HUES64 (cell line): Measurements from ENCODE around the gene ZMYND8.

Experiments used
- H3K27ac ChIP-seq: 2 replicates; pipeline ENCODE4 v1.7.0; 2013; ENCODE audit warnings: low read depth, low read length, inconsistent platforms
- H3K27me3 ChIP-seq: 2 replicates; pipeline ENCODE4 v1.6.1; 2013; ENCODE audit warnings: mild to moderate bottlenecking, low read length; ENCODE audit not compliant: insufficient read depth
- H3K36me3 ChIP-seq: 2 replicates; pipeline ENCODE4 v1.6.1; 2013; ENCODE audit warnings: mild to moderate bottlenecking, low read length; ENCODE audit not compliant: insufficient read depth
- H3K4me1 ChIP-seq: 2 replicates; pipeline ENCODE4 v1.6.1; 2013; ENCODE audit warnings: mild to moderate bottlenecking, low read length, moderate library complexity; ENCODE audit not compliant: insufficient read depth
- H3K4me3 ChIP-seq: 2 replicates; pipeline ENCODE4 v1.5.1; 2013; ENCODE audit warnings: mild to moderate bottlenecking, low read length, moderate library complexity
- H3K9ac ChIP-seq: 2 replicates; pipeline ENCODE4 v1.6.1; 2013; ENCODE audit warnings: mild to moderate bottlenecking, low read depth, low read length
- H3K9me3 ChIP-seq: 2 replicates; pipeline ENCODE4 v1.6.1; 2013; ENCODE audit warnings: low read depth, low read length; ENCODE audit not compliant: insufficient read depth
- WGBS: fragments of 150-250, 120-280 bp; methylation state at CpG from one replicate; pipeline ENCODE4 v1.1.7; 2013; ENCODE audit warnings: missing lambda C conversion rate; 5-methylcytosine and 5-hydroxymethylcytosine counted together

ZMYND8 gene

DNA sequence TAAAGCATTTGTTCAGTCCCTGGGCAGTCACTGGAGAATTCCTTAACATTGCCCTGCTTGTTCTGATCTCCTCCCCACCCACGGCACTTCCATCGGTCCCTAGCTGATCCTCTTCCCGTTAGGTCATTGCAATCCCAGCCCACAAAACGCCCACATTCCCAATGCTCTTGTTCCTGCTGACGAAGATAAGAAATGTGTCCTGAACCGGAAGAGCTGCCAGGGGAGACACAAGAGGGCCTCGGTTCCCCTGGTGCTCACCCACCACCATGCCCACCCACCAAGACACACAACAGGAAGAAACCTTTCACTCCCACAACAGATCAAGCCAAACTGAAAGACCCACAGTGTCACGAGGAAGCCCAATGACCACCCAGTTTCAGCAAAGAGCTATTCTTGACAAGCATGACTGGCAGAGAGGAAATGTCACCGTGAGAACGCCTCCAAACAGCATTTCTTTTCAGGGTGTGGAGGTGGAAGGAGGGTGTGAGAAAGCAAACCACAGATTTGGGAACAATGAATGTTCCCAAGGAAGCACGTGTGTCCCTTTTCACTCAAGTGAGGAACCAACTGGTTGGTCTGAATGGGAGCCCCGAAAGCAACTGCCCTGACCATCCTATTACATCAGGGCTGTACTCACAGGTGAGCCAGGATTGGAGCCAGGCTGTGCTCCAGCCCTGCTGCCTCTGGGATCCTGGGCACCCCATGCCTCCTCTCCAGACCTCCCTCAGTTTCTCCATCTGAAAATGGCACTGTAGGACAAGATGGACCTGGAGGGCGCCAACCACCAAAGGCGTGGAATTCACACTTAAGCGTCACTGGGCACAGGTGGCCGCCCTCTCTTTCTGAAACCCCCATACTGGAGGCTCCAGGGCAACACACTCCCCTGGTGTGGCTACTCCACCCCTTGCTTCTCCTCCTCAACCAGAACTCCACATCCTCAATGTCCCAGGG is 97.5 kb downstream of the ZMYND8 start:
- 90% methylated on average over 16 of the region's 16 CpGs for WGBS
- H3K36me3 ChIP-seq: peaks cover 85% of the 10 kb centered on the region
- H3K4me1 ChIP-seq: no peaks in the 10 kb centered on the region
- 0 out of 2 replicates have a peak overlapping the region, but pooled peaks have one; percentile 6 for H3K27ac ChIP-seq
- no peak overlapping the region for H3K4me3 ChIP-seq
- H3K9ac ChIP-seq: no peak overlapping the region
- no peaks in the 10 kb centered on the region for H3K27me3 ChIP-seq
- no peaks in the 10 kb centered on the region for H3K9me3 ChIP-seq

DNA sequence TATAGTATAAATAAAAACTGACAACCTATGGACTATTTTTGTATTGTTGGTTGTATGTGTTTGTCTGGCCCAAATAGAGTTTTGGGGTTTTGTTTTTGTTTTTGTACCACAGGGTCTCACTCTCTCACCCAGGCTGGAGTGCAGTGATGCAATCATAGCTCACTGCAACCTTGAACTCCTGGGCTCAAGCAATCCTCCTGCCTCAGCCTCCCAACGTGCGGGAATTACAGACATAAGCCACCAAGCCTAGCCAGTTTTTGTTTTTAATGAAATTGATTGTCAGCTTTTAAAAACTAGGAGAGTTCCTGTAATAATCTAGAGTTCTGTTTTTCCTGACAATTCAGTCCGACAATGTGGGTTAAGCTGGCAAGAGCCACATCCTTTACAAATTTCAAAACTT is 98.7 kb downstream of the ZMYND8 start:
- no peaks in the 10 kb centered on the region for H3K4me1 ChIP-seq

DNA sequence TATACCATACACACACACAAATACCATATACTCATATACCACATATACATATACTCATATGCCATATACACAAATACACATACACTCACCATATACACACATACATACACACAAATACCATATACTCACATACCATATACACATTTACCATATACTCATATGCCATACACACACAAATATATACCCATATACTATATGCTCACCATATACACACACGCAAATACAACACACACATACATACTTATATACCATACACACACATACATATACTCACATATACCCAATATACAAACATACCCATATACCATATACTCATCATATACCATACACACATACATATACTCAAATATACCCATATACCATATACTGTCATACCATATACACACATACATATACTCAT is 99.2 kb downstream of the ZMYND8 start:
- H3K27me3 ChIP-seq: no peaks in the 10 kb centered on the region
- no peak overlapping the region for H3K9ac ChIP-seq
- no peaks in the 10 kb centered on the region for H3K9me3 ChIP-seq
- H3K36me3 ChIP-seq: peaks cover 84% of the 10 kb centered on the region
- no peak overlapping the region for H3K4me3 ChIP-seq
- WGBS: 95% methylated on average over 1 of the region's 1 CpG
- no peaks in the 10 kb centered on the region for H3K4me1 ChIP-seq
- H3K27ac ChIP-seq: no peak overlapping the region

More for the DNA sequence above, 98.7 kb downstream of the ZMYND8 start:
- Histone ChIP-seq H3K9ac (no peak overlapping the region), H3K36me3 (peaks cover 85% of the 10 kb centered on the region), H3K4me3 (no peak overlapping the region), H3K27me3 (no peaks in the 10 kb centered on the region), H3K27ac (no peak overlapping the region), H3K9me3 (no peaks in the 10 kb centered on the region)
- 97% methylated on average over 3 of the region's 3 CpGs for WGBS

DNA sequence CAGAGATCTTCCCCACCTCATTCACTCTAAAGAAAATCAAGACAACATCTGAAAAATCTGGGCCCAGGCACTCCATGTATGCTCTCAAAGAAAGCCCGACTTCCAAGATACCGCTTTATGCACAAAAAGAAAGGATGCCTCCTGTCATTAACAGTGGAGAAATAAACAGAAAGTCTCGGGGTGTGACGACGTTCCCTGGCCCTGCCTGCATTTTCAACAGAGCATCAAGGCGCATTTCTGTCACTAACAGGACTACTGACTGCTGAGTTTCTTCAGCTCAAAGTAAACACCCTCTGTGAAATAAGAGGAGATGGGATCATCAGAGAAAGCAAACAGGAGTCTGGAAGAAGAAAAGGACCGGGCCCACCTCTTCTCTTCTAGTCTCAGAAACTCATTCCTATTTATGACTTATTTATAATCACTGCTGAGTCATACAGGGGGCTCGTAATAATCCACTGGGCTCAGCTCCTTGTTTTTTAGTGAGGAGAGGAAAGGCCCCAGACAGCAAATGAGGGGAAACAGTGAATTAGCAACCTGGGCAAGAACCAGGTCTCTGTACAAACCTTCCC is 99.7 kb downstream of the ZMYND8 start:
- no peaks in the 10 kb centered on the region for H3K27me3 ChIP-seq
- no peaks in the 10 kb centered on the region for H3K9me3 ChIP-seq
- 97% methylated on average over 7 of the region's 8 CpGs for WGBS
- H3K36me3 ChIP-seq: peaks cover 83% of the 10 kb centered on the region
- H3K9ac ChIP-seq: no peak overlapping the region
- H3K4me3 ChIP-seq: no peak overlapping the region
- H3K27ac ChIP-seq: no peak overlapping the region
- no peaks in the 10 kb centered on the region for H3K4me1 ChIP-seq

DNA sequence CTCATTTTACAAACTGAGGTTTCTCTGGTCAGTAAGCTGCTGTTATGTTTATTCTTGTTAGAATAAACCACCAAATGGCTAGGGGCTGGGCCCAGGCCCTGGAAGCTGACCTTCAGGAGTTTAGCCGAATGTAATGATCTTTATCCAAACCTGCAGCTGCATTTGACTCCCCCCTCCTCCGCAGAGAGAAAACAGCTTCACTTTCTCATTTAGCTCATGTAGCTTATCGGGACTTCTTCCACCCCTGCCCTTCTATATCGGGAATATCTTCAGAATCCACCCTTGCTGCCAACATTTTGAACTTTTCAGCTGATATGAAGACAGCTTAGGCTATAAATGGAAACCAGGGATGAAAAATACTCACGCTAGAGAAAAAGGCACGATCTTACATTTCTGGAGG is 102.6 kb downstream of the ZMYND8 start:
- peaks cover 82% of the 10 kb centered on the region for H3K36me3 ChIP-seq
- no peaks in the 10 kb centered on the region for H3K9me3 ChIP-seq
- no peak overlapping the region for H3K9ac ChIP-seq
- no peak overlapping the region for H3K27ac ChIP-seq
- H3K4me3 ChIP-seq: no peak overlapping the region
- H3K4me1 ChIP-seq: no peaks in the 10 kb centered on the region
- no peaks in the 10 kb centered on the region for H3K27me3 ChIP-seq
- WGBS: 96% methylated on average over 6 of the region's 6 CpGs

DNA sequence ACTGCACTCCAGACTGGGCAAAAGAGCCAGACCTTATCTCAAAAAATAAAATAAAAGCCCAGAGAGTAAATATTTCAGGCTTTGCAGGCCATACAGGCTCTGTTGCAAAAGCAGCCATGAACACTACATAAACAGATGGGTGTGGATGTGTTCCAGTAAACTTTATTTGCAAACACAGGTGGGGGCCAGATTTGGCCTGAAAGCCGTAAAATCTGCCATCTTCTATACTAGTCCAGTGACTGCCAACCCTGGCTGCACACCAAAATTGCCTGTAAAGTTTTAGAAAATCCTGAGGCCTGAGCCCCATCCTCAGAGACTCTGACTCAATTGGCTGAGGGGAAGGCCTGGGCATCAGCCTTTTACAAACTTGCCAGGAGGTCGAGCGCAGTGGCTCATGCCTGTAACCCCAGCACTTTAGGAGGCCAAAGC is 103.6 kb downstream of the ZMYND8 start:
- Histone ChIP-seq H3K27me3 (no peaks in the 10 kb centered on the region), H3K36me3 (peaks cover 82% of the 10 kb centered on the region), H3K4me1 (no peaks in the 10 kb centered on the region), H3K9me3 (no peaks in the 10 kb centered on the region), H3K4me3 (no peak overlapping the region), H3K27ac (no peak overlapping the region), H3K9ac (no peak overlapping the region)
- WGBS: 95% methylated on average over 3 of the region's 3 CpGs

DNA sequence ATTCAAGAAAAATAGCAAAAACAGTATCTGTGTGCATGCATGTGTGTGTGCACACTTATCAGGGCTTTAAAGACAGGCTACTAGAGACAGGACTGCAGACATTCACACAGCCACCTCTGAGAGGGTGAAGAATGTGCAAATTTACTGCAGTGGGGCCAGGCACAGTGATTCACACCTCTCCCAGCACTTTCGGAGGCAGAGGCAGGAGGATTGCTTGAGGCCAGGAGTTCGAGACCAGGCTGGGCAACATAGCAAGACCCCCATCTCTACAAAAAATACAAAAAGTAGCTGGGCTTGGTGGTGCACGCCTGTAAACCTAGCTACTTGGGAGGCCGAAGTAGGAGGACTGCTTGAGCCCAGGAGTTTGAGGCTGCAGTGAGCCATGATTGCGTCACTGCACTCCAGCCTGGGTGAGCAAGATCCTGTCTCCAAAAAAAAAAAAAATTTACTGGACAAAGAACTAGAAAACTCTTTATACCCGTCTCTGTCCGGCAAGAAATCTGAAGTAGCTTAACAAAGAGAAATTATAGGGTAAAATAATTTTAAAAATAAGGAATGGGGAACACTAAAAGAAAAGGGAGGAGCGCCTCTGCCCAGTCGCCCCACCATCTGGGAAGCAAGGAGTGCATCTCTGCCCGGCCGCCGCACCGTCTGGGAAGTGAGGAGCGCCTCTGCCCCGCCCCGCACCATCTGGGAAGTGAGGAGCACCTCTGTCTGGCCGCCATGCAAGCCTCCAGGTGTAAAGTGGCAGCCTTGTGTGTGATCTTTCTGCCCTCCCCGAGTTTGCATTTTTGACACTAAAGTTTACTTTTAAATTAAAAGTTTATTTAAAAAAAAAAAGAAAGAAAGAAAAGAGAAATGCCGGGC is 105.1 kb downstream of the ZMYND8 start:
- 96% methylated on average over 18 of the region's 19 CpGs for WGBS
- Histone ChIP-seq H3K4me3 (no peak overlapping the region), H3K9me3 (no peaks in the 10 kb centered on the region), H3K27me3 (no peaks in the 10 kb centered on the region), H3K36me3 (peaks cover 82% of the 10 kb centered on the region), H3K27ac (no peak overlapping the region), H3K4me1 (no peaks in the 10 kb centered on the region), H3K9ac (no peak overlapping the region)

DNA sequence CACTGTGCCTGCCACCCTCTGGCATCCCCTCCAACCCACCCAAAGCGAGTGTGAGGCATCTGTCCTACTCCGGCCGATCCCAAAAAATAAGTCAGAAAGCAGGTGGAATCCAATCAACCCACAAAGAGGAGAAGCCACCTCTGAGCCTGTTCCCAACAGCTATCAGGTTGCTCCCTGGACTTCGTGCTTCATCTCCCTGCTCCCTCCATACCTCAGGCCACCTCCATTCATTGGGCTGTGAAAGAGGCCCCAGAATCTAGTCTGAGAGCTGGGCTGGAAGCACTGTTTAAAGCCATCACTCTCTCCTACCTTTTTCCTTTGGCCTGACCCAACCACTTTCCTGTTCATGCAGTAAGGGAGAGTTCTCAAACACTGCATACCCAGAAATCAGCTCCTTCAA is 106.1 kb downstream of the ZMYND8 start:
- peaks cover 92% of the 10 kb centered on the region for H3K36me3 ChIP-seq

DNA sequence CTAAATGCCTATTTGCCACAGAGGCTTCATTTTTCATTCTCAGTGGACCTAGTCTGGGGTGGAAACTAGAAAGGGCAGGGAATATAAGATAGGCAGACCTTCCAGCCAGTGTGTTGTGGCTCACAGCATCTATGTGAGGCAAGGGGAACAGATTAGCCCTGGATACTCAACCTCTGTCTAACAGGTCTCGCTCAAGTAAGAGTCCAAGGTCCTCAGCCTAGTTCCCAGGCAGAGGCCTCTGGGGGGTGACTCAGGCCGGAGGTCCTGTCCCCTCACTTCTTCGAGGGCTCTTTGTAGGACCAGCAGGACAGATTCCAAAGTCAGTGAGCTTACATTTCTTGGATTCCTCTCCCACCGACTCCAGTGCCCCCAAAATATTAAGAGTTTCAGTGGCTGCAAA is 106.6 kb downstream of the ZMYND8 start:
- no peaks in the 10 kb centered on the region for H3K9me3 ChIP-seq
- no peak overlapping the region for H3K9ac ChIP-seq
- no peak overlapping the region for H3K27ac ChIP-seq
- H3K4me1 ChIP-seq: no peaks in the 10 kb centered on the region
- no peak overlapping the region for H3K4me3 ChIP-seq
- no peaks in the 10 kb centered on the region for H3K27me3 ChIP-seq
- WGBS: 96% methylated on average over 4 of the region's 4 CpGs
- peaks cover 92% of the 10 kb centered on the region for H3K36me3 ChIP-seq

More for the DNA sequence above, 106.1 kb downstream of the ZMYND8 start:
- Histone ChIP-seq H3K9me3 (no peaks in the 10 kb centered on the region), H3K4me3 (no peak overlapping the region), H3K27me3 (no peaks in the 10 kb centered on the region), H3K27ac (no peak overlapping the region), H3K9ac (no peak overlapping the region), H3K4me1 (no peaks in the 10 kb centered on the region)
- WGBS: 95% methylated on average over 4 of the region's 4 CpGs

DNA sequence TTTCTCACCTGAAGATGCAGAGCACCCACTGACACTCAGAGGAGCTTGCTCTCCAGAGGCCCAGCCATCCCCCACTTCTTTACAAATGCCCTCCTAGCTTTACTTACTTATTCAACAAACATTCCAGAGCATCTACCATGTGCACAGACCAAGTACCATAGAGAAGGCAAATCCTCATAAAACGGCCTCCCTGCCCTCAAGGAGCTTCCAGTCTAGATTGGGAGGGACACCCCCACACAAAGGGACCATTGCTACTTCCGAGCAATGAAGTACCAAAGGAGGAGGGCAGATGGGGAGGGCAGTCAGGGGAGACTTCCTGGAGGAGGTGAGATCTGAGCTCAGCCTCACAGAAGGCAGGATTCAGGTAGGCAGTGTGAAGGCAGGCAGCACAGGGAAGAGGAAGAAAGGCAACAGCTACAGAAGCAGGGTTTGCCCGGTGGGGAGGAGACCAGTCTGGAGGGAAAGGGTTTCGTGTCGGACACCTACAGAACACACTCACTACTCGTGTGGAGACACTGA is 108.0 kb downstream of the ZMYND8 start:
- 98% methylated on average over 6 of the region's 6 CpGs for WGBS
- H3K27ac ChIP-seq: no peak overlapping the region
- no peaks in the 10 kb centered on the region for H3K4me1 ChIP-seq
- H3K9ac ChIP-seq: no peak overlapping the region
- no peak overlapping the region for H3K4me3 ChIP-seq
- peaks cover 97% of the 10 kb centered on the region for H3K36me3 ChIP-seq
- H3K27me3 ChIP-seq: no peaks in the 10 kb centered on the region
- H3K9me3 ChIP-seq: no peaks in the 10 kb centered on the region
